ENCODE data around the gene SAXO2.
"Not testable (repeated sequence)": the region's sequence is repeated elsewhere in the genome, so short reads cannot be mapped to it uniquely, and the experiment has no call there.

The SAXO2 gene, protein sequence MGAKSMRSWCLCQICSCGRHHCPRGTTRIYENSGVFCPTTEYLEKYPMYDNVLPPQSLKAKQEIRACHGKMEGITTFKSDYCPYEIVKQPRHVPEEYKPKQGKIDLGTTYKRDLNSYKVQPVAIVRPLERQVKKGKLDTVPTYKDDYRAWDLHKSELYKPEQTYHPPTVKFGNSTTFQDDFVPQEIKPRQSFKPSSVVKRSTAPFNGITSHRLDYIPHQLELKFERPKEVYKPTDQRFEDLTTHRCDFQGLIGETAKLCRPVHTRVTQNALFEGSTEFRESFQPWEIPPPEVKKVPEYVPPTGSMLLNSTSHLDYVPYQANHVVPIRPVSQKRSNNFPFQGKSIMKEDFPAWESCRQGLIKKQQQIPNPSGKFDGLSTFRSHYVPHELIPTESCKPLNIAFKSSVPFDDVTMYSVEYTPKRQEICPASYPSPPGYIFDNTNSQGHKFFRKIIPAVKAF

GRCh38 chr15:82262422-82263026 is at the start of gene SAXO2, which contains the start of gene EFL1:
SAXO2 (plus strand) TSS chr15:82262818; CDS start chr15:82262880, 62 bp downstream.
EFL1 (minus strand) TSS chr15:82262734; CDS start chr15:82261778, 956 bp downstream.
- H3K4me3 ChIP-seq (ENCODE audit: low read depth in 1 of 2, low read length in 2 of 2): peak within 1 kb of the TSS; percentile 55 to 68
- H3K36me3 ChIP-seq (ENCODE audit: insufficient read depth, low read length): peaks cover 7% of the 10 kb centered on the region
- H3K9me3 ChIP-seq (ENCODE audit: low read length): no peaks in the 10 kb centered on the region
- no peaks in the 10 kb centered on the region for H3K27me3 ChIP-seq (ENCODE audit: control insufficient read depth in 1 of 2, insufficient read depth in 2 of 2, low read length in 2 of 2)
- peak within 1 kb of the TSS; percentile 21 for H3K27ac ChIP-seq (ENCODE audit: low read depth, low read length)
- peaks cover 13% of the 10 kb centered on the region for H3K4me1 ChIP-seq (ENCODE audit: insufficient read depth, low read length)
- H3K9ac ChIP-seq (ENCODE audit: low read length): no peak within 1 kb of the TSS

DNA sequence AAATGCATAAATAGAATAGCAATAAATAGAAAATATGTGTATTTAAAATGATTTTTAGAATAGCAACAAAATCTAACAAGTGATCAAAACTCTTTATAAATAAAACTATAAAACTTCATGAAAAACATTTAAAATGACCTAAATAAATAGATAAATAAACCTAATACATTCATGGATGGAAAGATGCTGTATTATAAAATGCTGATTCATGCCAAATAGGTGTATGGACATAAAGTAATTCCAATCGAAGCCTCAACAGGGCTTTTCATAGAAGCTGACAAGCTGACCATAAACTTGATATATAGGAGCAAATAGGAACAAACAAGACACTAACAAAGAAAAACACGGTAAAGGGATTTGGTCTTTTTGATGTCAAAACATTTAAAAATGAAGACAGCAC is 46.5 kb upstream of the SAXO2 start:
- H3K9ac ChIP-seq (ENCODE audit: low read length); H3K27ac ChIP-seq (ENCODE audit: low read depth, low read length); H3K4me3 ChIP-seq (ENCODE audit: low read depth in 1 of 2, low read length in 2 of 2); H3K4me1 ChIP-seq (ENCODE audit: insufficient read depth, low read length); H3K9me3 ChIP-seq (ENCODE audit: low read length); H3K27me3 ChIP-seq (ENCODE audit: control insufficient read depth in 1 of 2, insufficient read depth in 2 of 2, low read length in 2 of 2); H3K36me3 ChIP-seq (ENCODE audit: insufficient read depth, low read length): not testable (repeated sequence)

DNA sequence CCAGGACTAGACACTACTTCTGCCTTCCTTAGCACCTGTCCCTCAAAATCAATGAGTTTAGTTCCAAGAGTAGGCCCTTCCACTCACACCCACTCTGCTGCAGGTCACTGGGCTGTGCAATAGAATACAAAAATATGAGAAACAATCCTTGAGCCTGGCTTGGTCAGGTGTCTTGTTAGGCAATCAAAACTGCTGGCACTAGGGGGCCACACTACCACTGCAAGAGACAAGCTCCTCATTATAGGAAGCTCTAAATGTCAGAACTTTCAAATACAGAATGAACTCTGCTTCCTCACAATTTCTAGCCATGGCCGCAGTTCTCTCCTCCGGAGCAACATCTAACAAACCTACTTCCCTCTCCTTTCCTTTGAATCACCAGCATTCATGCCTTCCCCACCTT is 41.1 kb upstream of the SAXO2 start:
- not testable (repeated sequence) for H3K9ac ChIP-seq (ENCODE audit: low read length); H3K4me3 ChIP-seq (ENCODE audit: low read depth in 1 of 2, low read length in 2 of 2); H3K27me3 ChIP-seq (ENCODE audit: control insufficient read depth in 1 of 2, insufficient read depth in 2 of 2, low read length in 2 of 2); H3K27ac ChIP-seq (ENCODE audit: low read depth, low read length); H3K36me3 ChIP-seq (ENCODE audit: insufficient read depth, low read length); H3K4me1 ChIP-seq (ENCODE audit: insufficient read depth, low read length); H3K9me3 ChIP-seq (ENCODE audit: low read length)

DNA sequence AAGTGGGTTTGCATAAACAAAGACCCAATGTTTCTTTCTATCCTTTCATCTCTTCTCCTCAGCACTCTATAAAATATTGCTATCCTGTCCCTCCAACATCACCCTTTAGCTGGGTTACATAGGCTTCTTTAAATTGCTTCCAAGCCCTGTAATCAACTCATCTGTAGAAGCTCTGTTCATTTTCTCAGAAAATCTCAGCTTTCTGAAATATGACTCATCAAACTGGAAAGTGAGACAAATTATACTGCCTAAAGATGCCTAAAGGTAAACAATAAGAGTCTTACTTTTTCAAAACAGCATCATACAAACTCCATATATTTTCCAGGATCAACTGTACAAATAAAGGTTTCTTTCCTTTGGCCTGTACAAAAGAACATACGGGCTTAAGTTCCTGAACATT is 33.9 kb upstream of the SAXO2 start:
- Histone ChIP-seq H3K4me1 (ENCODE audit: insufficient read depth, low read length) (no peaks in the 10 kb centered on the region), H3K36me3 (ENCODE audit: insufficient read depth, low read length) (peaks cover 4% of the 10 kb centered on the region), H3K27me3 (ENCODE audit: control insufficient read depth in 1 of 2, insufficient read depth in 2 of 2, low read length in 2 of 2) (no peaks in the 10 kb centered on the region), H3K9me3 (ENCODE audit: low read length) (no peaks in the 10 kb centered on the region), H3K9ac (ENCODE audit: low read length) (no peak overlapping the region), H3K4me3 (ENCODE audit: low read depth in 1 of 2, low read length in 2 of 2) (no peak overlapping the region), H3K27ac (ENCODE audit: low read depth, low read length) (no peak overlapping the region)

DNA sequence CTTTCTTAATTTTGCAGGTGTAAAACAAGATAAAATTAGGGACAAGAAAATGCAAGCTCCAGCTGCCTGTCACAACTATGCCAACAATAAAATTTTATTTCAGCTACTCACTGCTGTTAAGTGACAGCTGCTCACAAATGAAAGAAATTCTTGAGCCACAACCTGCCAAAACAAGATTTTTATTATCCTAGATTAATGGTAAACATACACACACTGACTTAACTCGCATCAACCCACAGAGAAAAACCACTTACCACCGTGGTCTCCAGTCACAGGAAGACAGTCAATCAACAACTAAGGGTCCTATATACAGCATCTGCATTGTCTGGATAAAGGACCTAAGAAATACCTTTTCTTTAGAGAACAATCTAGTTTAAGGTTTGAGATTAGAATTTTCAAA is 31.4 kb upstream of the SAXO2 start:
- H3K9me3 ChIP-seq (ENCODE audit: low read length): no peaks in the 10 kb centered on the region
- H3K36me3 ChIP-seq (ENCODE audit: insufficient read depth, low read length): peaks cover 4% of the 10 kb centered on the region
- H3K4me3 ChIP-seq (ENCODE audit: low read depth in 1 of 2, low read length in 2 of 2): no peak overlapping the region
- H3K27me3 ChIP-seq (ENCODE audit: control insufficient read depth in 1 of 2, insufficient read depth in 2 of 2, low read length in 2 of 2): no peaks in the 10 kb centered on the region
- no peaks in the 10 kb centered on the region for H3K4me1 ChIP-seq (ENCODE audit: insufficient read depth, low read length)
- H3K27ac ChIP-seq (ENCODE audit: low read depth, low read length): no peak overlapping the region
- H3K9ac ChIP-seq (ENCODE audit: low read length): no peak overlapping the region

GRCh38 chr15:82231842-82232241 is 30.8 kb upstream of the SAXO2 start:
- no peak overlapping the region for H3K9ac ChIP-seq (ENCODE audit: low read length)
- H3K9me3 ChIP-seq (ENCODE audit: low read length): no peaks in the 10 kb centered on the region
- no peak overlapping the region for H3K4me3 ChIP-seq (ENCODE audit: low read depth in 1 of 2, low read length in 2 of 2)
- H3K36me3 ChIP-seq (ENCODE audit: insufficient read depth, low read length): peaks cover 4% of the 10 kb centered on the region
- no peaks in the 10 kb centered on the region for H3K4me1 ChIP-seq (ENCODE audit: insufficient read depth, low read length)
- H3K27me3 ChIP-seq (ENCODE audit: control insufficient read depth in 1 of 2, insufficient read depth in 2 of 2, low read length in 2 of 2): no peaks in the 10 kb centered on the region
- H3K27ac ChIP-seq (ENCODE audit: low read depth, low read length): no peak overlapping the region

DNA sequence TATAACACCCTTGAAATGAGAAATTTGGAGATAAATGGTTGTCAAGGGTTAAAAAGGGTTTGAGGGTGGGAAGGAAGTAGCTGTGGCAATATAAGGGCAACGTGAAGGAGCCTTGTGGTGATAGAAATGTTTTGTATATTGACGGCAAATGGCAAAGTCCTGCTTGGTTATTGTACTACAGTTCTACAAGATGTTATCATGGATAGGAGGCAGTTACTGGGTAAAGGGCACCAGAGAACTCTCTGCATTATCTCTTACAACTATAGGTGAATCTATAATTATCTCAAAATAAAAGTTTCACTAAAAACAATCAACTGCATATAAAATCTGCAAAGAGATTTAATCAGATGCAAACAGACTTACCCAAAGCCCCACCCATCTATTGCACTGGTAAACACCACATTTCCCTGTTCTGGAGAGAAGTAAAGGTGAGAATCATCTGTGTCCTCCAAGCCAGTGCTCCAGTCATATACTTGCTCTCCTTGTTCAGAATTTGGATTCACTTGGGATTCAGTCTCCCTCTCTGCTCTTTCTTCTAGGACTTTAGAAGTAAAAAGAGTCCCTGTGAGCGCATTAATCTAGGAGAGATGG is 24.6 kb upstream of the SAXO2 start:
- H3K9me3 ChIP-seq (ENCODE audit: low read length); H3K27me3 ChIP-seq (ENCODE audit: control insufficient read depth in 1 of 2, insufficient read depth in 2 of 2, low read length in 2 of 2); H3K4me1 ChIP-seq (ENCODE audit: insufficient read depth, low read length); H3K27ac ChIP-seq (ENCODE audit: low read depth, low read length); H3K9ac ChIP-seq (ENCODE audit: low read length); H3K4me3 ChIP-seq (ENCODE audit: low read depth in 1 of 2, low read length in 2 of 2): not testable (repeated sequence)
- peaks cover 13% of the 10 kb centered on the region for H3K36me3 ChIP-seq (ENCODE audit: insufficient read depth, low read length)

DNA sequence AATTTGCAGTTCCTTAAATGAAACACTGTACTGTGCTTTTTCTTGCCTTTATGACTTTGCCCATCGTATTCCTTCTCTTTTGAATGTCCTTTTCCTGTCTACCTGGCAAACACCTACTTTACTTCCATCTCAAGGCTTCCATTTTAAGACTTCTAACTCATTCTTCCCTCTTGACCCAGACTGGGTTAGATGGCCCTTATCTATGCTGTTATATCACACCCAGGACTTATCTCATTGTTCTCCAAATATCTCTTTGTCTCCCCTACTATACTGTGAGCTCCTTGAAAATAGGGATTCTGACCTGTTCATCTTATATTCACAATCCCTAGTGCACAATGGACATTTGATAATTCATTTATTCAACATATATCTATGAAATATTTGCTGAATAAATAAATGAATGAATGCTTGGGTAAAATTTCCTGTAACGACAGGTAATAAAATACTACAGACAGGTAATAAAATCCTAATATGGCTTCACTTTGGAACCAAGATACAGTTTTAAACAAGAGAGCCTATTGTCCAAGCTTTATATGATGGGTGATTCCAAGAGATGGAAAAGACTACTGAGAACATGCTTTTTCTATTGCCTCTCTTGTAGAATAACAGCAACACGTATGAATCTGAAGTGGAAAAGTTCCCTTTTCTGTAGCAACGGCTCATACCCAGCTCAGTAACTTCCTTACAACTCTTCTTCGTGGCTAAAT is 22.8 kb upstream of the SAXO2 start:
- H3K36me3 ChIP-seq (ENCODE audit: insufficient read depth, low read length): peaks cover 13% of the 10 kb centered on the region
- no peaks in the 10 kb centered on the region for H3K4me1 ChIP-seq (ENCODE audit: insufficient read depth, low read length)
- H3K9ac ChIP-seq (ENCODE audit: low read length): no peak overlapping the region
- H3K4me3 ChIP-seq (ENCODE audit: low read depth in 1 of 2, low read length in 2 of 2): no peak overlapping the region
- H3K27ac ChIP-seq (ENCODE audit: low read depth, low read length): no peak overlapping the region
- H3K27me3 ChIP-seq (ENCODE audit: control insufficient read depth in 1 of 2, insufficient read depth in 2 of 2, low read length in 2 of 2): no peaks in the 10 kb centered on the region
- H3K9me3 ChIP-seq (ENCODE audit: low read length): no peaks in the 10 kb centered on the region

- not testable (repeated sequence) for H3K27ac ChIP-seq (ENCODE audit: low read depth, low read length); H3K4me1 ChIP-seq (ENCODE audit: insufficient read depth, low read length); H3K9ac ChIP-seq (ENCODE audit: low read length); H3K27me3 ChIP-seq (ENCODE audit: control insufficient read depth in 1 of 2, insufficient read depth in 2 of 2, low read length in 2 of 2); H3K4me3 ChIP-seq (ENCODE audit: low read depth in 1 of 2, low read length in 2 of 2); H3K9me3 ChIP-seq (ENCODE audit: low read length)
- H3K36me3 ChIP-seq (ENCODE audit: insufficient read depth, low read length): peaks cover 13% of the 10 kb centered on the region
Measured at GRCh38 chr15:82241836-82242499, 20.6 kb upstream of the SAXO2 start.

GRCh38 chr15:82243644-82244043 is 19.0 kb upstream of the SAXO2 start:
- H3K4me3 ChIP-seq (ENCODE audit: low read depth in 1 of 2, low read length in 2 of 2); H3K4me1 ChIP-seq (ENCODE audit: insufficient read depth, low read length); H3K9me3 ChIP-seq (ENCODE audit: low read length); H3K27me3 ChIP-seq (ENCODE audit: control insufficient read depth in 1 of 2, insufficient read depth in 2 of 2, low read length in 2 of 2); H3K9ac ChIP-seq (ENCODE audit: low read length); H3K27ac ChIP-seq (ENCODE audit: low read depth, low read length): not testable (repeated sequence)
- H3K36me3 ChIP-seq (ENCODE audit: insufficient read depth, low read length): peaks cover 13% of the 10 kb centered on the region

DNA sequence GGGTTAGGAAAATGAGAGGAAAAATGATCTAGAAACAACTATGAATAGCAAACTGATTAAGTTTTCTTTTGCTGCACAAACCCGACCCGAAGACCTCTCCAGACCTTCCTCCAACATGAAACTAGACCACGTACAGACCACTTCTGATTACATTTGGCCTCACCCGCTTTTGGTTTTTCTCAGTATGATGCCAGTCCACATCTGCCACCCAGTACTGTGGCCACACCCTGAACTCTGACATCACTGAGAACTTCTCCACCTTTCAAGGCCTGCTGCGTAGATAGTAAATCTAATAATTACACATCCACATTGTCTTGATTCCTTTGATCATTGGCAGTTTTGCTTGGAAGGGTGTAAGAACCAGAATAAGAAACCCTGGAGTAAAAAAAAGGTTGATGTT is 16.7 kb upstream of the SAXO2 start:
- H3K9me3 ChIP-seq (ENCODE audit: low read length); H3K4me1 ChIP-seq (ENCODE audit: insufficient read depth, low read length); H3K36me3 ChIP-seq (ENCODE audit: insufficient read depth, low read length); H3K27me3 ChIP-seq (ENCODE audit: control insufficient read depth in 1 of 2, insufficient read depth in 2 of 2, low read length in 2 of 2); H3K9ac ChIP-seq (ENCODE audit: low read length); H3K27ac ChIP-seq (ENCODE audit: low read depth, low read length); H3K4me3 ChIP-seq (ENCODE audit: low read depth in 1 of 2, low read length in 2 of 2): not testable (repeated sequence)

All from muscle layer of colon (tissue), 2 donors.